HG02678 (cell line): ENCODE data around the gene RAB27A.
A peak's percentile ranks its signal among the peaks of the same experiment; 100 is the strongest.

Experiments used
- ATAC-seq: cut with Tn5 transposase; IDR thresholded peaks from one replicate; pipeline ENCODE4 v1.9.1; 2021; ENCODE audit warnings: mild to moderate bottlenecking, moderate library complexity; ENCODE audit not compliant: unreplicated experiment

RAB27A gene

GRCh38 chr15:55230051-55230670 lies 59.5 kb downstream of the RAB27A start:
- no peak for ATAC-seq

GRCh38 chr15:55226127-55226526 lies 63.5 kb downstream of the RAB27A start:
- no peak for ATAC-seq

- no peak for ATAC-seq
These were observed 64.7 kb downstream of the RAB27A start for GRCh38 chr15:55224892-55225291.

- ATAC-seq = peak; percentile 67
These were observed 67.0 kb downstream of the RAB27A start for GRCh38 chr15:55222588-55222987.

GRCh38 chr15:55221090-55222011 lies 68.3 kb downstream of the RAB27A start:
- ATAC-seq = peak; percentile 36

- ATAC-seq = no peak
These were observed 69.0 kb downstream of the RAB27A start for GRCh38 chr15:55220606-55221005.

GRCh38 chr15:55218056-55218455 lies 71.6 kb downstream of the RAB27A start:
- no peak for ATAC-seq

GRCh38 chr15:55204464-55204863 lies 85.1 kb downstream of the RAB27A start:
- ATAC-seq = no peak

- ATAC-seq = no peak
These were observed 87.4 kb downstream of the RAB27A start for GRCh38 chr15:55202206-55202605.

GRCh38 chr15:55198706-55199105 lies 90.9 kb downstream of the RAB27A start:
- ATAC-seq = no peak

GRCh38 chr15:55197719-55198118 lies 91.9 kb downstream of the RAB27A start:
- no peak for ATAC-seq

- peak; percentile 11 for ATAC-seq
These were observed 92.3 kb downstream of the RAB27A start for GRCh38 chr15:55197362-55197705.

- peak; percentile 98 for ATAC-seq
These were observed 92.9 kb downstream of the RAB27A start, which contains the start of gene RSL24D1 for GRCh38 chr15:55196458-55197361. Gene RSL24D1, minus strand, starts transcription at chr15:55196941. Its CDS starts 51 bp downstream, at chr15:55196890.

- no peak for ATAC-seq
These were observed 93.6 kb downstream of the RAB27A start for GRCh38 chr15:55195996-55196395.

GRCh38 chr15:55194256-55194655 lies 95.4 kb downstream of the RAB27A start:
- no peak for ATAC-seq

- no peak for ATAC-seq
These were observed 103.3 kb downstream of the RAB27A start for GRCh38 chr15:55186331-55186730.

- ATAC-seq = no peak
These were observed 105.9 kb downstream of the RAB27A start for GRCh38 chr15:55183679-55184078.

- no peak for ATAC-seq
These were observed 110.5 kb downstream of the RAB27A start for GRCh38 chr15:55179141-55179540.

- no peak for ATAC-seq
These were observed 119.3 kb downstream of the RAB27A start for GRCh38 chr15:55170361-55170760.

- peak; percentile 84 for ATAC-seq
These were observed 121.2 kb downstream of the RAB27A start for GRCh38 chr15:55168350-55168974.

- no peak for ATAC-seq
These were observed 125.3 kb downstream of the RAB27A start for GRCh38 chr15:55164284-55164683.
